Nephron progenitor cell (in vitro differentiated cells): ENCODE results near the gene SLC25A41.

ENCODE experiments used
- DNase-seq: peaks from one replicate; pipeline ENCODE4 v3.0.0; 2021
- H3K27ac Mint-ChIP-seq: 2 replicates; pipeline ENCODE4 v1.8.0; 2021; ENCODE audit warnings: mild to moderate bottlenecking, moderate library complexity, mixed read lengths
- H3K27me3 Mint-ChIP-seq: 2 replicates; pipeline ENCODE4 v1.8.0; 2021; ENCODE audit warnings: mild to moderate bottlenecking, low read depth, mixed read lengths; ENCODE audit not compliant: poor library complexity
- H3K36me3 Mint-ChIP-seq: 2 replicates; pipeline ENCODE4 v1.8.0; 2021; ENCODE audit warnings: low read depth, mixed read lengths
- H3K4me1 Mint-ChIP-seq: 2 replicates; pipeline ENCODE4 v1.8.0; 2021; ENCODE audit warnings: mixed read lengths
- H3K4me3 Mint-ChIP-seq: 2 replicates; pipeline ENCODE4 v1.8.0; 2021; ENCODE audit warnings: mild to moderate bottlenecking, moderate library complexity, mixed read lengths
- H3K9me3 Mint-ChIP-seq: 2 replicates; pipeline ENCODE4 v1.8.0; 2021; ENCODE audit warnings: mild to moderate bottlenecking, moderate library complexity, mixed read lengths
- CTCF ChIP-seq: fragments of 200-600 bp; sonication (generic); IDR thresholded peaks from 2 replicates; pipeline ENCODE4 v1.5.0; 2021; ENCODE audit warnings: antibody characterized with exemption

The SLC25A41 gene

GRCh38 chr19:6379744-6380143 lies 53.8 kb downstream of the SLC25A41 start:
- no peak overlapping the region for H3K4me3 Mint-ChIP-seq
- H3K36me3 Mint-ChIP-seq = peaks cover 56% of the 10 kb centered on the region
- H3K27me3 Mint-ChIP-seq = no peaks in the 10 kb centered on the region
- peaks cover 11% of the 10 kb centered on the region for H3K9me3 Mint-ChIP-seq
- H3K4me1 Mint-ChIP-seq = peaks cover 22% of the 10 kb centered on the region
- peak overlapping the region; percentile 92 for H3K27ac Mint-ChIP-seq
- DNase-seq = no peak
- TF ChIP-seq CTCF = no peak

- peaks cover 11% of the 10 kb centered on the region for H3K9me3 Mint-ChIP-seq
- peaks cover 33% of the 10 kb centered on the region for H3K4me1 Mint-ChIP-seq
- H3K27me3 Mint-ChIP-seq = no peaks in the 10 kb centered on the region
- H3K4me3 Mint-ChIP-seq = no peak overlapping the region
- TF ChIP-seq CTCF = no peak
- peaks cover 52% of the 10 kb centered on the region for H3K36me3 Mint-ChIP-seq
- peak overlapping the region; percentile 71 for H3K27ac Mint-ChIP-seq
- DNase-seq = no peak
Measured at GRCh38 chr19:6378486-6378885, 55.1 kb downstream of the SLC25A41 start.

GRCh38 chr19:6378041-6378440 lies 55.5 kb downstream of the SLC25A41 start:
- Mint-ChIP-seq H3K36me3 (peaks cover 47% of the 10 kb centered on the region), H3K9me3 (peaks cover 11% of the 10 kb centered on the region), H3K4me1 (peaks cover 33% of the 10 kb centered on the region), H3K27ac (peak overlapping the region; percentile 71), H3K4me3 (no peak overlapping the region), H3K27me3 (no peaks in the 10 kb centered on the region)
- DNase-seq = peak; percentile 21
- TF ChIP-seq CTCF = no peak

DNA sequence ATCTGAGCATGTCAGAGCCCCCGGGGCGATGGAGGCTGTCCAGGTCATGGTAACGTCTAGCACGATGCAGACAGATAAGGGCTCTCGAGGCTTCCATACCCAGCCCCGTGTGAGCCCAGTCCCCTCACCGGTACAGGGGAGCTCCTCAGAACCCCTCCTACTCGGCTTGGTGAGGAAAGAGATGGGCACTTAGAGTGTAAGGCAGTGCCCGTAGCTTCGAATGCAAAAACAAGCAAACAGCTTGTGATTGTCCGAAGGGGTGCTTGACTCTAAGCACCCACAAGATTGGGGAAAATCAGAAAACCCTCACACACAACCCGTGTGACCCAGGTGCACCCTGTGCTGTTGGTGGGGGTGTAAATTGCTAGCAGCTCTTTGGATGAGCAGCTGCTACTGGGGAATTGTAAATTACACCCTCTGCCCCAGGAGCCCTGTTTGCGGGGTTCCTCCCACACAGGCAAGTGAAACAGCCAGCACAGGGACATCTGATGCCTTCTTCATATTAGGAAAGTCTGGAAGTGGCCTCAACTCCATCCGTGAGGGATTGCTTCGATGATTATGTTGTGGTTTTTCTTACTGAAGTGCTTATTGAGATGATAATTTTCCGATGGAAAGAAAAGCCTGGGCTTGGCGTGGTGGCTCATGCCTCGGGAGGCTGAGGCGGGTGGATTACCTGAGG lies 56.9 kb downstream of the SLC25A41 start:
- no peak for DNase-seq
- H3K27ac Mint-ChIP-seq = peak overlapping the region; percentile 96
- no peaks in the 10 kb centered on the region for H3K27me3 Mint-ChIP-seq

More for the DNA sequence above, 56.9 kb downstream of the SLC25A41 start:
- no peak for TF ChIP-seq CTCF
- Mint-ChIP-seq H3K4me3 (peak overlapping the region; percentile 56), H3K9me3 (peaks cover 11% of the 10 kb centered on the region), H3K36me3 (peaks cover 36% of the 10 kb centered on the region), H3K4me1 (peaks cover 39% of the 10 kb centered on the region)
